Stomach smooth muscle (tissue), 2 donors: ENCODE results near the gene ZBED4.

Experiments
- H3K27ac ChIP-seq: one replicate; pipeline ENCODE4 v1.7.0; 2013; ENCODE audit warnings: mild to moderate bottlenecking, low read length, inconsistent platforms
- H3K27me3 ChIP-seq, 2 donors: one replicate each; pipeline ENCODE4 v1.7.0; 2013; ENCODE audit warnings: low read length in 2 of 2; ENCODE audit not compliant: insufficient read depth in 2 of 2, control insufficient read depth in 1 of 2
- H3K36me3 ChIP-seq, 2 donors: one replicate each; pipeline ENCODE4 v1.7.0; 2013; ENCODE audit warnings: low read length in 2 of 2; ENCODE audit not compliant: control insufficient read depth in 2 of 2, insufficient read depth in 2 of 2
- H3K4me1 ChIP-seq: one replicate; pipeline ENCODE4 v1.7.0; 2013; ENCODE audit warnings: low read length; ENCODE audit not compliant: control insufficient read depth, insufficient read depth
- H3K4me3 ChIP-seq, 2 donors: one replicate each; pipeline ENCODE4 v1.7.0; 2013; ENCODE audit warnings: low read length in 2 of 2
- H3K9ac ChIP-seq, 2 donors: one replicate each; pipeline ENCODE4 v1.7.0; 2013; ENCODE audit warnings: low read length in 2 of 2, mild to moderate bottlenecking in 1 of 2
- H3K9me3 ChIP-seq, 2 donors: one replicate each; pipeline ENCODE4 v1.7.0; 2013; ENCODE audit warnings: low read length in 2 of 2; ENCODE audit not compliant: control insufficient read depth in 2 of 2
- donor health status: healthy.
- donor health status: Pancreatic carcinoma.

The ZBED4 gene

GRCh38 chr22:49917974-49918910, 64.6 kb downstream of the ZBED4 start, which contains the start of the genes ALG12 and CRELD2:
TSS of gene ALG12 (minus strand) at chr22:49918438. CDS start at chr22:49913765, 4,673 bp downstream.
TSS of gene CRELD2 (plus strand) at chr22:49918634. CDS start at chr22:49918770, 136 bp downstream.
- Histone ChIP-seq H3K4me1 (peaks cover 28% of the 10 kb centered on the region), H3K27ac (peak within 1 kb of the TSS; percentile 88), H3K27me3 (no peaks in the 10 kb centered on the region), H3K4me3 (peak within 1 kb of the TSS; percentile 77 to 82), H3K36me3 (peaks cover 8 to 12% of the 10 kb centered on the region in 2 donors), H3K9me3 (no peaks in the 10 kb centered on the region), H3K9ac (peak within 1 kb of the TSS; percentile 84 to 87)

- no peak overlapping the region for H3K27ac ChIP-seq
- H3K9me3 ChIP-seq = no peaks in the 10 kb centered on the region
- peak overlapping the region; percentile 62 to 75 for H3K9ac ChIP-seq
- peaks cover 28% of the 10 kb centered on the region for H3K4me1 ChIP-seq
- peak overlapping the region; percentile 77 to 82 for H3K4me3 ChIP-seq
- no peaks in the 10 kb centered on the region for H3K27me3 ChIP-seq
- H3K36me3 ChIP-seq = peaks cover 7 to 12% of the 10 kb centered on the region in 2 donors
These were observed 65.6 kb downstream of the ZBED4 start for GRCh38 chr22:49918911-49919881.

DNA sequence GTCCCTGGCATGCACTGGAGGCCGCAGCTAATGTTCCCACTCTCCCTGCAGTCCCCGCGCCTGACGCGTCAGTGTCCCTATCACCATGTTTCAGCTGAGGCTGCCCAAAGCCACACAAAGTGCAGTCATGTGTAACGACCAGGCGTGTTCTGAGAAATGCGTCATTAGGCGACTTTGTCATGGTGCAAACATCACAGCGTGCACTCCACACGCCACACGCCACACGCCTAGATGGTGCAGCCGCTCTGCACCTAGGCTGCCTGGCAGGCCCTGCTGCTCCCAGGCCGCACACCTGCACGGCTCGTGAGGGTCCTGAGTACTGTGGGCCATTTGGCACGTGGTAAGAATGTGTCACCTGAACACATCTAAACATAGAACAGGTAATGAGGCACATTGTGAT, 67.2 kb downstream of the ZBED4 start:
- Histone ChIP-seq H3K4me1 (peaks cover 28% of the 10 kb centered on the region), H3K4me3 (no peak overlapping the region), H3K27me3 (no peaks in the 10 kb centered on the region), H3K36me3 (peaks cover 7 to 18% of the 10 kb centered on the region in 2 donors), H3K9ac (no peak overlapping the region), H3K9me3 (no peaks in the 10 kb centered on the region), H3K27ac (no peak overlapping the region)

DNA sequence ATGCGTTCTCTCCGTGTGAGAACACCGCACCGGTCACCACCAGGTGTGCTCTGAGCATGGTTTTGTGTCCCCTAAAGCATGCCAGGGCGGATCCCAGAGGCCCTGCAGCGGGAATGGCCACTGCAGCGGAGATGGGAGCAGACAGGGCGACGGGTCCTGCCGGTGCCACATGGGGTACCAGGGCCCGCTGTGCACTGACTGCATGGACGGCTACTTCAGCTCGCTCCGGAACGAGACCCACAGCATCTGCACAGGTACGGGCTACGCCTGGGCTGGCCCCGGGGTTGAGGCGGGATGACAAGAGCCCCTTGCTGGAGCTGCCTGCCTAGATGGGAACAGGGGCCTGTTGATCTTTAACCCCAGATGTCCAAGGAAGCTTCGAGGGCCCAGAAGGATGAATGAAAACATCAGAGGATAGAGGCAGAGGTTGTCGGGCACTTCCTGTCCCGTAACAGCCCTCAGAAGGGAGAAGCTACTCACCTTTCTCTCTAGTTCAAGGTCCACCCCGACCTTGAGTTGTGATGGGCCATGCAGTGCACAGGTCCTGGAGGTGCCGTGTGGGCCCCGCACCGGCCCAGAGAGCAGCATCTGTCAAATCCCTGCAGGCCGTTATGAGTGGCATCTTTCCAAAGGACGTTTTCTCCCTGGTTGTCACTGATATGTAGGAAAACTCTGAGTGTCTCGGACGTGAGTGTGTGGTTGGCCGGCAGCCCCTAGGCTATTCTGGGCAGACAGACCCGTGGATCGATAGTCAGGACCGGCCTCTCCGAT, 68.0 kb downstream of the ZBED4 start:
- Histone ChIP-seq H3K9me3 (no peaks in the 10 kb centered on the region), H3K9ac (no peak overlapping the region), H3K36me3 (peaks cover 7 to 20% of the 10 kb centered on the region in 2 donors), H3K4me1 (peaks cover 28% of the 10 kb centered on the region), H3K4me3 (no peak overlapping the region), H3K27ac (no peak overlapping the region), H3K27me3 (no peaks in the 10 kb centered on the region)

DNA sequence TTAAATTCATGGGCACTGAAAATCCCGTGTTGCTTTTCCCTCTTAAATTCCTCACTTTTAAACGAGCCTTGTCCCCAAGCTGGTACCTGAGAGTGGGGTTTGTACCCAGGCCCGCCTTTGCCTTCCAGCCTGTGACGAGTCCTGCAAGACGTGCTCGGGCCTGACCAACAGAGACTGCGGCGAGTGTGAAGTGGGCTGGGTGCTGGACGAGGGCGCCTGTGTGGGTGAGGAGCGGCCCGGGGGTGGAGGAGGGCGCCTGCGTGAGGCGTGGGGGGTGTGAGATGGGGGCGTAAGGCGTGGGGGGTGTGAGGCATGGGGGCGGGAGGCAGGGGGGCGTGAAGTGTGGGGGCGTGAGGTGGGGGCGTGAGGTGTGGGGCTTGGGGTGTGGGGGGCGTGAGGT, 68.8 kb downstream of the ZBED4 start:
- Histone ChIP-seq H3K9ac (no peak overlapping the region), H3K9me3 (no peaks in the 10 kb centered on the region), H3K27ac (no peak overlapping the region), H3K4me1 (peaks cover 20% of the 10 kb centered on the region), H3K36me3 (peaks cover 7 to 20% of the 10 kb centered on the region in 2 donors), H3K27me3 (no peaks in the 10 kb centered on the region), H3K4me3 (no peak overlapping the region)

GRCh38 chr22:49922926-49923325, 69.3 kb downstream of the ZBED4 start:
- no peak overlapping the region for H3K4me3 ChIP-seq
- H3K27me3 ChIP-seq = no peaks in the 10 kb centered on the region
- H3K27ac ChIP-seq = no peak overlapping the region
- H3K4me1 ChIP-seq = peaks cover 16% of the 10 kb centered on the region
- peaks cover 7 to 20% of the 10 kb centered on the region in 2 donors for H3K36me3 ChIP-seq
- no peak overlapping the region for H3K9ac ChIP-seq
- no peaks in the 10 kb centered on the region for H3K9me3 ChIP-seq

DNA sequence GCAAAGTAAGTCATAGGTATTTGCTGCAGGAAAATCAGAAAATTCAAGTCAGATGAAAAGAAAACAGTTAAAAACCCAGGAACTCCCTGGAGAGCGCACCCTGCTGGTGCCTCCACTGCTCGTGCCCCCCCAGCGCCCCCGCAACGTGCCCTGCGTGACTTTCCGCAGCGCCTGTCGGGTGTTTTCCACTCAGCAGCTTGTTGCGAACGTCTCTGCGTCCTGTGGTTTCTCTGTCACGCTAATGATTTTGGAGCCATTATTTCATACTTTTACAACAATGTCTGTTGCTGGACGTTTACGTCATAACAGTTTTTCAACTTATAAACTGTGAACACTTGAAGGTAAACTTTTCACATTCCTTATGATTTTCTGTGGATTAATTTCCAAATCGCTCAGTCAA, 69.8 kb downstream of the ZBED4 start:
- no peaks in the 10 kb centered on the region for H3K9me3 ChIP-seq
- no peak overlapping the region for H3K9ac ChIP-seq
- H3K4me3 ChIP-seq = no peak overlapping the region
- peaks cover 14% of the 10 kb centered on the region for H3K4me1 ChIP-seq
- H3K27ac ChIP-seq = no peak overlapping the region
- H3K36me3 ChIP-seq = peaks cover 7 to 20% of the 10 kb centered on the region in 2 donors
- H3K27me3 ChIP-seq = no peaks in the 10 kb centered on the region

DNA sequence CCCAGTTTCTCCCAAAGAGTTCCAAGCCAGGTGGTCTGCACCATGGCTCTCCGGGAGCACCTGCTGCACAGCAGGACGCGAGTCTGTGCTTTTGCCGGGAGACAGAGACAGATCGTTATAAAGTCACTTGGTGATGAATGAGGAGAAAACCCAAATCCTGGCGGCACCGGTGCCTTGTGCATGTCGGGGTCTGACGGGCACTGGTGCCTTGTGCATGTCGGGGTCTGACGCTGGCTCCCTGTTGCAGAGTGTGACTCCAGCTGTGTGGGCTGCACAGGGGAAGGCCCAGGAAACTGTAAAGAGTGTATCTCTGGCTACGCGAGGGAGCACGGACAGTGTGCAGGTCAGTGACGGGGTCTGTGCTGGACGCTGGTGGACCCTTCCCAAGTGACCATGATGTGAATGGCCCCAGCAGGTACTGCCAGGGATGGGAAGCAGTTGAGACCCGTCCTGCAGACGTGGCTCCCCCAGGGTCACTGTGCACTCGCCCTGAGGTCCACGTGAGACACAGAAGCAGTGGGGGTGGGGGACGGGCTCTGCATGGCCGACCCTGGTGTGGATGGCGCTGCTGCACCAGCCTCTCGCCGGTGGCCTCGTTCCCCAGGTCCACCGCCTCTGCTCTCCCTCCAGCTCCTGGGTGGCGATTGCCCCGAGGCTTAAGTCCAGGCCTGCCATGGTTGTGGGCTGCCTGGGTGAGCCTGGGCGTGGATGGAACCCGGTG, 70.6 kb downstream of the ZBED4 start:
- Histone ChIP-seq H3K9ac (no peak overlapping the region), H3K36me3 (peaks cover 7 to 20% of the 10 kb centered on the region in 2 donors), H3K9me3 (no peaks in the 10 kb centered on the region), H3K27ac (no peak overlapping the region), H3K4me3 (no peak overlapping the region), H3K4me1 (peaks cover 8% of the 10 kb centered on the region), H3K27me3 (peaks cover 2 to 6% of the 10 kb centered on the region in 2 donors)

DNA sequence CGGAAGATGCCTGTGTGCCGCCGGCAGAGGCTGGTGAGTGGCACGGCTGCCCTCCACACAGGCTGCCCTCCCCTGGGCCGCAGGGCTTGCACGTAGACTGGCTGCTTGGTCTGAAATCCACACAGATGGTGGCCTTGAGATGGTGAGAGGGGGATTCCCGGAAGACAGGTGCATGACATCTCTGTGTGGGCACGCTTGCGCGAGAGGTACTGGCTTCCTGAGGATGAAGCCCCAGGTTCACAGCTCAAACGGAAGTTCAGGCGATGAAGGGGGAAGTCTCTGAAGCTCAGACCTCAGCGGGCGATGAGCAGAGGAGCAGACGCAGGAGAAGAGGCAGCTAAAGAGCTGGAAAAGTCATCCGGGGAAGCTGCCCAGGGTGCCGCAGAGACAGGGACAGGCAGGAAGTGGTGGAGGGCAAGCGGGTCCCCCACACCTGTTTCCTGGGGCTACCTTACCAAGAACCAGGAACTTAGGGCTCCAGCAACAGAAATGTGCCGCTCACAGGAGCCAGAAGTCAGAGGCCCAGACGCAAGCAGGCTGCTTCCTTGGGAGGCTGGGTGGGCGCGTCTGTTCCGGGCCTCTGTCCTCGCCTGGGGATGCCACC, 72.0 kb downstream of the ZBED4 start:
- no peak overlapping the region for H3K27ac ChIP-seq
- no peak overlapping the region for H3K4me3 ChIP-seq
- H3K27me3 ChIP-seq = peaks cover 2 to 6% of the 10 kb centered on the region in 2 donors
- no peak overlapping the region for H3K9ac ChIP-seq
- peaks cover 4 to 15% of the 10 kb centered on the region in 2 donors for H3K36me3 ChIP-seq
- no peaks in the 10 kb centered on the region for H3K9me3 ChIP-seq
- peaks cover 14% of the 10 kb centered on the region for H3K4me1 ChIP-seq
